Upper lobe of left lung (tissue), 4 donors: Measurements from ENCODE around the gene C1QTNF12.

Experiments used
- POLR2A ChIP-seq, 4 donors: fragments of 450-650 bp; IDR thresholded peaks; one replicate each; pipeline ENCODE4 v1.5.1; 2016 to 2017; ENCODE audit warnings: antibody characterized with exemption in 4 of 4, mild to moderate bottlenecking in 2 of 4
- TF ChIP-seq, protein P1 (sequence below), 6 experiments: fragments of 450-650 bp in 4 of 6; fragments of 200-600 bp in 2 of 6; sonication (generic) in 2 of 6; IDR thresholded peaks; one replicate each; pipeline ENCODE4 v1.5.1; 2016 to 2019; ENCODE audit warnings: antibody characterized with exemption in 6 of 6

GRCh38 chr1:1253972-1254666 is 7.6 kb upstream of the C1QTNF12 start:
- TF ChIP-seq, protein P1, sequence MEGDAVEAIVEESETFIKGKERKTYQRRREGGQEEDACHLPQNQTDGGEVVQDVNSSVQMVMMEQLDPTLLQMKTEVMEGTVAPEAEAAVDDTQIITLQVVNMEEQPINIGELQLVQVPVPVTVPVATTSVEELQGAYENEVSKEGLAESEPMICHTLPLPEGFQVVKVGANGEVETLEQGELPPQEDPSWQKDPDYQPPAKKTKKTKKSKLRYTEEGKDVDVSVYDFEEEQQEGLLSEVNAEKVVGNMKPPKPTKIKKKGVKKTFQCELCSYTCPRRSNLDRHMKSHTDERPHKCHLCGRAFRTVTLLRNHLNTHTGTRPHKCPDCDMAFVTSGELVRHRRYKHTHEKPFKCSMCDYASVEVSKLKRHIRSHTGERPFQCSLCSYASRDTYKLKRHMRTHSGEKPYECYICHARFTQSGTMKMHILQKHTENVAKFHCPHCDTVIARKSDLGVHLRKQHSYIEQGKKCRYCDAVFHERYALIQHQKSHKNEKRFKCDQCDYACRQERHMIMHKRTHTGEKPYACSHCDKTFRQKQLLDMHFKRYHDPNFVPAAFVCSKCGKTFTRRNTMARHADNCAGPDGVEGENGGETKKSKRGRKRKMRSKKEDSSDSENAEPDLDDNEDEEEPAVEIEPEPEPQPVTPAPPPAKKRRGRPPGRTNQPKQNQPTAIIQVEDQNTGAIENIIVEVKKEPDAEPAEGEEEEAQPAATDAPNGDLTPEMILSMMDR (IDR thresholded peaks at IDR 0.05): no peak
- no peak for TF ChIP-seq POLR2A (IDR thresholded peaks at IDR 0.05)
